Left lung (tissue), 10 donors: ENCODE measurements around the gene BAIAP3. TPM values are rescaled to one million over a fixed set of nuclear protein-coding genes. Genes with fewer than 3 reads are reported as not detected.

Experiments
- ATAC-seq: fragments of 200-7000 bp; cut with Tn5 transposase; one replicate; pipeline ENCODE4 v1.9.1; 2020; ENCODE audit warnings: moderate library complexity
- DNase-seq, 4 donors: peaks; one replicate each; pipeline ENCODE4 v3.0.0-alpha.2; 2013 to 2020
- H3K27ac ChIP-seq, 2 donors: fragments of 200-600 bp; sonication (generic) in 1 of 2; one replicate each; pipeline versions ENCODE4 v1.5.0 to v1.8.0; 2020 to 2021
- H3K27me3 ChIP-seq, 2 donors: fragments of 200-600 bp; sonication (generic) in 1 of 2; one replicate each; pipeline versions ENCODE4 v1.5.0 to v1.8.0; 2020 to 2021
- H3K36me3 ChIP-seq, 2 donors: fragments of 200-600 bp; sonication (generic) in 1 of 2; one replicate each; pipeline versions ENCODE4 v1.5.0 to v1.8.0; 2020 to 2021
- H3K4me1 ChIP-seq, 2 donors: fragments of 200-600 bp; one replicate each; pipeline ENCODE4 v1.8.0; 2021
- H3K4me3 ChIP-seq, 2 donors: fragments of 200-600 bp; sonication (generic) in 1 of 2; one replicate each; pipeline versions ENCODE4 v1.5.0 to v1.8.0; 2020 to 2021; ENCODE audit warnings: mild to moderate bottlenecking in 1 of 2
- H3K9me3 ChIP-seq, 2 donors: fragments of 200-600 bp; sonication (generic) in 1 of 2; one replicate each; pipeline versions ENCODE4 v1.5.0 to v1.8.0; 2020 to 2021
- intact Hi-C, 2 donors: fragments of 100-400 bp; cut with DNase I; formaldehyde crosslinking; loops; one replicate each; pipeline versions ENCODE4 v1.11.2 to v1.14.2; 2022
- polyA plus RNA-seq, 6 donors: library from polyadenylated mRNA; unstranded; fragments of 120-200 nt; gene quantifications; one replicate each; pipeline ENCODE4 v1.2.1, GENCODE V29; 2013; ENCODE audit not compliant: insufficient read length in 6 of 6
- total RNA-seq, 2 donors: library from RNA; stranded (reverse); fragmentation: NEBNext Ultra II Directional; extraction: Animal tissue kit (Norgen Biotek cat#: 25700); gene quantifications; one replicate each; pipeline ENCODE4 v1.2.1, GENCODE V29; 2021
- TF ChIP-seq, protein P1 (sequence below), 2 donors: fragments of 200-600 bp; sonication (generic) in 1 of 2; IDR thresholded peaks; one replicate each; pipeline versions ENCODE4 v1.5.0 to v1.8.0; 2021; ENCODE audit warnings: antibody characterized with exemption in 2 of 2
- donor health status: DM: no; HTN: yes; CAD: no.
- donor health status: DM: no; HTN: no; CAD: no.

The BAIAP3 gene
- total and polyA plus RNA-seq, 8 donors, result 1.4 to 8.3 (median 4.2) TPM

DNA sequence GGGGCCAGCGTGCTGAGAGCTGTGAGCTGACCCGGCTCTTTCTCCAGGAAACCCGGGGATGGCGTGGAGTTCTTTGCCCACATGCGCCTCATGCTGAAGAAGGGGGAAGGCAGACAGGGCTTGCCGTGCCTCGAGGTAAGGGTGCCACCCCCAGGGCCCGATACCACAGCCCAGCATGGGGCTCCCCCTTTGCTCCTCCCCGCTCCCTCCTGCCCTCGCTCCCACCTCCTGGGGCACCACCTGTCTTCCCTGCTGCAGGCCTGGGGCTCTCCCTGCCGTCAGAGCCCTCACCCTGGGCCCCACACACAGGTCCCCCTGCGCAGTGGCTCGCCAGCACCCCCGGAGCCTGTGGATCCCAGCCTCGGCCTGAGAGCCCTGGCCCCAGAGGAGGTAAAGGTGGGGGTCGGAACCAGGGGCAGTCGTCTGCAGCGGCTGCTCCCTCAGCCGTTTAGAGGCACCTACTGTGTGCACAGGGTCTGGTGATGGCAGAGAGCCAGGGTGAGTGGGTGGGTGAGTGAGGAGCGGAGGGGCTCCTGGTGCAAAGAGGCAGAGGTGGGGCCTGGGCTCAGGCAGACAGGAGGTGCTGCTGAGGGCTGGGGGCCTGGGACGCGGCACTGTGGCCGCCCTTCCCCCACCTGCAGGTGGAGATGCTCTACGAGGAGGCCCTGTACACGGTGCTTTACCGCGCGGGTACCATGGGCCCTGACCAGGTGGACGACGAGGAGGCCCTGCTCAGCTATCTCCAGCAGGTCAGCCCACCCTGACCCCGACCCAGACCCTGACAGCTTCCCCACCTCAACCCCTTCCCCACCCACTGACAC lies 5.6 kb downstream of the BAIAP3 start:
- H3K27ac ChIP-seq, result no peak overlapping the region
- DNase-seq, result no peak
- ATAC-seq, result no peak
- intact Hi-C loops, result no loop called here
- H3K9me3 ChIP-seq, result no peaks in the 10 kb centered on the region
- TF ChIP-seq, protein P1, sequence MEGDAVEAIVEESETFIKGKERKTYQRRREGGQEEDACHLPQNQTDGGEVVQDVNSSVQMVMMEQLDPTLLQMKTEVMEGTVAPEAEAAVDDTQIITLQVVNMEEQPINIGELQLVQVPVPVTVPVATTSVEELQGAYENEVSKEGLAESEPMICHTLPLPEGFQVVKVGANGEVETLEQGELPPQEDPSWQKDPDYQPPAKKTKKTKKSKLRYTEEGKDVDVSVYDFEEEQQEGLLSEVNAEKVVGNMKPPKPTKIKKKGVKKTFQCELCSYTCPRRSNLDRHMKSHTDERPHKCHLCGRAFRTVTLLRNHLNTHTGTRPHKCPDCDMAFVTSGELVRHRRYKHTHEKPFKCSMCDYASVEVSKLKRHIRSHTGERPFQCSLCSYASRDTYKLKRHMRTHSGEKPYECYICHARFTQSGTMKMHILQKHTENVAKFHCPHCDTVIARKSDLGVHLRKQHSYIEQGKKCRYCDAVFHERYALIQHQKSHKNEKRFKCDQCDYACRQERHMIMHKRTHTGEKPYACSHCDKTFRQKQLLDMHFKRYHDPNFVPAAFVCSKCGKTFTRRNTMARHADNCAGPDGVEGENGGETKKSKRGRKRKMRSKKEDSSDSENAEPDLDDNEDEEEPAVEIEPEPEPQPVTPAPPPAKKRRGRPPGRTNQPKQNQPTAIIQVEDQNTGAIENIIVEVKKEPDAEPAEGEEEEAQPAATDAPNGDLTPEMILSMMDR (IDR thresholded peaks at IDR 0.05), result no peak
- no peaks in the 10 kb centered on the region for H3K36me3 ChIP-seq
- H3K27me3 ChIP-seq, result peaks cover 11 to 34% of the 10 kb centered on the region in 2 donors
- peaks cover 4 to 24% of the 10 kb centered on the region in 2 donors for H3K4me1 ChIP-seq
- no peak overlapping the region for H3K4me3 ChIP-seq

GRCh38 chr16:1340730-1341494 lies 7.5 kb downstream of the BAIAP3 start:
- intact Hi-C loops, result no loop called here

DNA sequence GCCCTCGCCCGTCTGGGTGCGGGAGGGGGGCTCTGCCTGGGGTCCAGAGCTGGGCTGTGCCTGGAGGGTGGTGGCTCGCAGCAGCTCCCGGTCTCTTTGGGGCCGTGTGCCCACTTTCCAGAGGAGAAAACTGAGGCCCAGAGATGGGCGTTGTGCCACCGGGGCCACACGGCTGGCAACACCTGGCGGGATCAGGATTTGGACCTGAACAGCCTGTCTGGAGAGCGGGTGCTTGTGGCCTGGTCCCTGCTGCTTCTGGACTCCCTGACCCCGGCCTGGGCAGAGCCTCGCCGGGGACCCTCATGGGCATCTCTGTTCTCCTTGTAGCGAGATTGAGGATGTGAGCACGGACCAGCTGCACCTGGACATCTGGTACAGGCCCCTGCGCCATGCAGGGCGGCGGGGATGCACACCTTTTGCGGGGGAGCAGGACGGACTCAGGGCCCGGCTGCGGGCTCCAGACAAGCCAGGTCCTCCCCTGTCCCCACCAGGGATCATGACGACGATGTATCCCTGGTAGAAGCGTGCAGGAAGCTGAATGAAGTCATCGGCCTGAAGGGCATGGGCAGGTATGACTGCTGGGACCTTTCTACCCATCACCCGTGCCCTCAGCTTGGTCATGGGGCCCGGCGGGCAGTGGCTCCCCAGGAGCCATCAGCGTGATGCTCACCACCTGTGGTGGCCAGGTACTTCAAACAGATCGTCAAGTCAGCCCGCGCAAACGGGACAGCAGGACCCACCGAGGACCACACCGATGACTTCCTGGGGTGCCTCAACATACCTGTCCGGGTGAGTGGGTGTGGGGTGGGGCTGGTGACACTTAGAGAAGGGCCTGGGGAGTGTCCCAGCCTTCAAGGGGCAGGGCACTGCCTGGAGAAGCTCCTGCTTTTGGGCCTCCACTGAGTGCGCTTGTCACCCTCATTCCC lies 8.3 kb downstream of the BAIAP3 start:
- intact Hi-C loops, result no loop called here

More at GRCh38 chr16:1340730-1341494, 7.5 kb downstream of the BAIAP3 start:
- H3K27ac ChIP-seq, result no peak overlapping the region
- H3K36me3 ChIP-seq, result no peaks in the 10 kb centered on the region
- DNase-seq (no peak), ATAC-seq (no peak)
- H3K4me1 ChIP-seq, result peaks cover 4 to 18% of the 10 kb centered on the region in 2 donors
- H3K27me3 ChIP-seq, result peaks cover 0 to 16% of the 10 kb centered on the region in 2 donors
- TF ChIP-seq, protein P1 (IDR thresholded peaks at IDR 0.05), result no peak
- H3K9me3 ChIP-seq, result no peaks in the 10 kb centered on the region
- H3K4me3 ChIP-seq, result no peak overlapping the region

DNA sequence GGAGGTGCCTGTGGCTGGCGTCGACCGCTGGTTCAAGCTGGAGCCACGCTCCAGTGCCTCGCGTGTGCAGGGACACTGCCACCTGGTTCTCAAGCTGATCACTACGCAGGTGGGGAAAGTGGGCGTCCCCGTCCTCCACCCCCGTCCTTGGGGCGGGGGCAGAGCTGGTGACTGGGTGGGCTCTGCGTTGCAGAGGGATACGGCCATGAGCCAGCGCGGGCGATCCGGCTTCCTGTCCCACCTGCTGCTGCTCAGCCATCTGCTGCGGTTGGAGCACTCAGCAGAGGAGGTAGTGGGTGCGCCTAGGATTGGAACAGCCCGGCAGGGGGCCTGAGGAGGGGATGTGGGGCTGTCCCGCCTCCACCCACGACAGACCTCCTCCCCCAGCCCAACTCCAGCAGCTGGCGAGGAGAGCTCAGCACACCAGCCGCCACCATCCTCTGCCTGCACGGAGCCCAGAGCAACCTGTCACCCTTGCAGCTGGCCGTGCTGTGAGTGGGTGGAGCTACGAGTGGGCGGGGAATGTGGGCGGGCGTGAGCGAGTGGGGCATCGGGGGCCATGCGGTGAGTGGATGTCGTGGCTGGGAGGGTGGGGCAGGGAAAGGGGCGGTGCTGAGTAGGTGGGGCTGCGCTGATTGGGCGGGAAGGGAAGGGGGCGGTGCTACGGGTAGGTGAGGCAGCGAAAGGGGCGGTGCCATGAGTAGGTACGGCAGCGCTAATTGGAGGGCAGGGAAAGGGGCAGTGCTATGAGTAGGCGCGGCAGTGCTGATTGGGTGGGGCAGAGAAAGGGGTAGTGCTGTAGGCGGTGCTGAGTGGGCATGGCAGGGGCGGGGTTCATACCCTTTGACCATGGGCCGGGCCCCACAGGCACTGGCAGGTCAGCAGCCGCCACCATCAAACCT lies 9.3 kb downstream of the BAIAP3 start:
- Histone ChIP-seq H3K4me3 (peak overlapping the region; percentile 4 to 15), H3K4me1 (peaks cover 4 to 18% of the 10 kb centered on the region in 2 donors), H3K36me3 (peaks cover 0 to 6% of the 10 kb centered on the region in 2 donors), H3K27me3 (no peaks in the 10 kb centered on the region), H3K9me3 (no peaks in the 10 kb centered on the region), H3K27ac (no peak overlapping the region)
- ATAC-seq, result peak; percentile 97
- DNase-seq, result peak; percentile 53 to 98 (median 94)
- TF ChIP-seq, protein P1 (IDR thresholded peaks at IDR 0.05), result no peak
- intact Hi-C loops, result no loop called here

More for the DNA sequence above, 8.3 kb downstream of the BAIAP3 start:
- DNase-seq (no peak), ATAC-seq (no peak)
- TF ChIP-seq, protein P1 (IDR thresholded peaks at IDR 0.05), result no peak
- Histone ChIP-seq H3K4me3 (no peak overlapping the region), H3K4me1 (peaks cover 4 to 18% of the 10 kb centered on the region in 2 donors), H3K27me3 (peaks cover 0 to 7% of the 10 kb centered on the region in 2 donors), H3K27ac (no peak overlapping the region), H3K36me3 (no peaks in the 10 kb centered on the region), H3K9me3 (no peaks in the 10 kb centered on the region)
